Glomerular visceral epithelial cell (primary cell): ENCODE data around the gene ACHE.

ENCODE experiments used
- DNase-seq: peaks from one replicate; pipeline ENCODE4 v3.0.0-alpha.2; 2016; ENCODE audit errors: extremely low spot score

The ACHE gene

DNA sequence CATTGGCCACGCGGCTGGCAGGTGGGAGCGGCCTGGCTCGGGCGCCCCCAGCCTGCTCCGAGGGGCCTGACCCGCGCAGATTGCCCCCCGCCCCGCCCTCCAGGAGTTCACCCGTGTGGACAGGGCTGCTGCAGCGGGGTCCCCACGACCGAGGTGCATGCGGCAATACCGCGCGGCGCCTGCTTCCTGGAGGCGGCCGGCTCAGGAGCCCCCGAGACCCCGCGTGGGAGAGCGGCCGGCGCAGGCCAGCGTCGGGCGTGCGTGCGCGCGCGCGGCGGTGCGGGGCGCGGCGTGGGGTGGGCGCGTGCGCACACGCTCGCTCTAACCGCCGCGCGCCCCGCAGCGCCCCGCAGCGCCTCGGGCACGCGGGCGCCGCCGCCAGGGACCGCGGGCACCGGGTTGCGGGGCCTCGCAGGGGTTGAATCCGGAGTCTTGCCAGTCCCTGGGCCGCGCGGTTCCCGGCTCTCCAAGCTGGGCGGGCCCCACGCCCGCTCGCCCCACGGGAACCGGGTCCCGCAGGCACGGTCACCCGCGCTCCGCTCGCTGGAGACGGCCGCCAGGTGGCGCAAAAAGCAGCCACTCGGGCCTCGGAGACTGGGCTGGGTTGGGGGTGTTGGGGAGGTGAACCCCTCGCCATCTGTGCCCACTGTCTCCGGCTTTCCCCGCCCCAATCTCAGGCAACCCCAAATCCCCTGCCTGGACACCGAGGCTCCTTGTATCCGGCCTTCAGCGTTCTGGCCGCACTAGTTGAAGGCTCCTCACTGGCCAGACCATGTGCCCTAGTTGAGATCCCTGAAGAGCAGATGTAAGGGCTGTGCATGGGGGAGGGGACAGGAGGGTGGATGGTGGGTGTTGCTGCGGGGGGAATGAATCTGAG is 1.3 kb upstream of the ACHE start:
- DNase-seq: no peak

DNA sequence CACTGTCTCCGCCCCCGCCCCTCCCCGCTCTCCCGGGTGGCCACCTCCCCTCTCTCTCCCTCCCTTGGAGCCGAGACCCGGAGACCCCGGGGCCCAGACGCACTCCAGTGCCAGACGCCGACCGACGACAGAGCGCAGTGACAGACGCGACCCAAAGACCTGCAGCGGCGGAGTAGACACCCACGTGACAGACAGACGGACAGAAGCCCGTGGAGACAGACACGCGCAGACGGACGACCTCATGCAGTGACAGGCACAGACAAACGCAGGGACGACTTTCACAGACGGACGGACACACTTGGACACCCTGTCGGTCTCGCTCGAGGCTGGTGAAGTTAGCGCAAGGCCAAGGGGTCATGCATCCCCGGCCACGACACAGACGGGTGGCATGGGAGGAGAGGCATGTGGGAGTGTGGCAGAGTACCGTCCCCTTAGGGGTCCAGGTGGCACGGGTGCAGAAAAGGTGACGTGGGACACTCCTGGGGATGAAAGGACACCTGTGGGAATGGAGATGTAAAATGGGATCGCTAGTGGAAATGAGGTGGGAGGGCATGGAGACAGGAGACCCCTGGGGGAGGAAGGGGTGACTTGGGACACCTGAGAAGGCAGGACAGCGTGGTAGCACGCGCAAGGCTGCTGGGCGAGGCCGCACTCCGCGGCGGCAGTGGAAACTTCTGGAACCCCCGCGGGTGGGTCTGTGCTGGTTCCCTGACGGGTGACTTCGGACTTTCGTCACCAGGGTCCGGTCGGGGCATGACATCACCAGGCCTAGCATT is 456 bp upstream of the ACHE start:
- no peak for DNase-seq

DNA sequence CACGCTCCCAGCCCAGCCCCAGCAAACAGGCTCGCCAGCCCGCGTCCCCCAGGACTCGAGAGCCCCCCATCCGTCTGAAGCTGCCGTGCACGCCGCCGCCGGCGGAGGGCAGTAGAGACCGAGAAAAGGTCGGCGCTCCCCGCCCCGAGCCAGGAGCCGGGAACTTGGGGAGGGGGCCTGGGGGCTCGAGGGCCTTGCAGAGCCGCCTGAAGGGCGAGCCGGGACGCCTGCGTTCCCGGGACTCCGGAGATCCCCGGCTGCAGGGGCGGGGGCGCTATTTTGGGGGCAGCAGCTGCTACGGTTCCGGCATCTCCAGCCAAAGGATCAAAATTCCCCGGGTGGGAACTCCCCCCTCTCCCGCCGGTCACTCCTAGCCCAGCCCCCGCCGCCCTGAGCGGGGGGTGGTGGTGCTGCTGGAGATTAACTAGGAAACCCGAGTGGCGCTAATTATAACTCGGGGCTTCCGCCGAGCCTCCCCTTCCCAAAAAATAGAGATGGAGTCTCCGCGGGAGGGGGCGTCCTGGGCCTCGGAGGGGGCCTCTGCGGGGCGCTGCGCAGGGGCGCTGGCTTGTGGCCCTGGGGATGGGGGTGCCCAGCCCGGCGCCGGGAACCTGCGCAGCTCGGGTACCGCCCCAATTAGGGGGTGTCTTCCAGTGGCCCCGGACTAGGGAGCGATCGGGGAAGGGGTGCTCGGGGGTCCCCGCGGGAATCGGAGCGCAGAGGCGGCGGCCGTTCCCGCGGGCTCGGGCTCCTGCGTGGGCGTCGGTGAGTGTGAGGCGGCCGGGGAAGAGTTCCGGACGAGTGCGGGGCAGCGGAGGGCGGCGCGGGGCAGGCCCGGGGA is 608 bp downstream of the ACHE start:
- peak; percentile 30 for DNase-seq

DNA sequence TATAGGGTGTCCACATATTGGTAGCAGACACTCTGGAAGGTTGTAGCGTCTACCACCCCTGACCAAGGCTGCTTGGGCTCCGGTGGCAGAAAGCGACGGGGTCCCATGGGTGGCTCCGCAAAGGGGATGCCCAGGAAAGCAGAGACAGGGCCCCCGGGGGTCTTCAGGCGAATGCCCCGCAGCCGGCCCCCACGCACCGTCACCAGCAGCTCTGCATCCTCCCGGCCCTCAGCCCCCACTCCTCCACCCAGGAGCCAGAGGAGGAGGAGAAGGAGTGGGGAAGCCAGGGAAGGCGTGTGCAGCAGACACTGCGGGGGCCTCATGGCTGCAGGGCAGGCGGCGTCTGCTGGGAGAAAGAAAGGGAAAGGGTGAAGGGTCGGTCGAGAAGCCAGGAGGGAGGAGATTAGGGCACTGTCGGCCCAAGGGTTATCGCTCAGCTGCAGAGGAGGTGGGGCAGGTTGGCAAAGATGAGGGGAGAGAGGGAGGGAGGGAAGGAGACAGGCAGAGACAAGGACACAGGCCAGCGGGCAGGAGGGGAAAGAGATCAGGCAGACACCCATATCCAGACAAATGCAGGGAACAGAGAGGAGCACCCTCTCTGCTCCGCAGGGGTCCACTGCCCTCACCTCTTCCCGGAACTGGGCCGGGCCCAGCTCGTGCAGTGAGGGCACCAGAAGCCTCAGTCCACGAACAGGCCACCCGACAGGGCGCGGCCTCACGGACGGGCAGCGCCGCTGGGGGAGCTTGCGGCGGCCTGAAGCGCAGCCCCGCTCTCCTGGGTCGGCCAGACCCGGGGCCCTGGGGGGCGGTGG is 1.6 kb downstream of the ACHE start:
- no peak for DNase-seq

DNA sequence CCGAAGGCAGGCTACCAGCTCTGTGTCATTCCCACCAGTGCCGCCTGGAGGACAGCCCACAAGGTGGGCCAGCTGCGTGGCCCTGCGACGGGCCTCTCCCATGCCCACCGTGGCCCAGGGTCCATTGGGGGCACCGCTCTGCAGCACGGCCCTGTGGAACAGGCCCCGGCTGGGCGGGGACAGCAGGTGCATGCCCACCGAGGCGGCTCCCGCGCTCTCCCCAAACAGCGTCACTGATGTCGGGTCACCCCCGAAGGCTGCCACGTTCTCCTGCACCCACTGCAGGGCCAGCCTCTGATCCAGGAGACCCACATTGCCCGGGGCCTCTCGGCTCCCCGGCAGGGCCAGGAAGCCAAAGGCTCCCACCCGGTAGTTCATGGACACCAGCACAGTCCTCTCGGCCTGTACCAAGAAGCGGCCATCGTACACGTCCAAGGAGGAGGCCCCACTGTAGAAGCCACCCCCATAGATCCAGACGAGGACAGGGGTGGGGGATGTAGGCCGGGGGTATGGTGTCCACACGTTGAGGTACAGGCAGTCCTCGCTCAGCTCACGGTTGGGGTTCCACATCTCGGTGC is 2.3 kb downstream of the ACHE start:
- no peak for DNase-seq

DNA sequence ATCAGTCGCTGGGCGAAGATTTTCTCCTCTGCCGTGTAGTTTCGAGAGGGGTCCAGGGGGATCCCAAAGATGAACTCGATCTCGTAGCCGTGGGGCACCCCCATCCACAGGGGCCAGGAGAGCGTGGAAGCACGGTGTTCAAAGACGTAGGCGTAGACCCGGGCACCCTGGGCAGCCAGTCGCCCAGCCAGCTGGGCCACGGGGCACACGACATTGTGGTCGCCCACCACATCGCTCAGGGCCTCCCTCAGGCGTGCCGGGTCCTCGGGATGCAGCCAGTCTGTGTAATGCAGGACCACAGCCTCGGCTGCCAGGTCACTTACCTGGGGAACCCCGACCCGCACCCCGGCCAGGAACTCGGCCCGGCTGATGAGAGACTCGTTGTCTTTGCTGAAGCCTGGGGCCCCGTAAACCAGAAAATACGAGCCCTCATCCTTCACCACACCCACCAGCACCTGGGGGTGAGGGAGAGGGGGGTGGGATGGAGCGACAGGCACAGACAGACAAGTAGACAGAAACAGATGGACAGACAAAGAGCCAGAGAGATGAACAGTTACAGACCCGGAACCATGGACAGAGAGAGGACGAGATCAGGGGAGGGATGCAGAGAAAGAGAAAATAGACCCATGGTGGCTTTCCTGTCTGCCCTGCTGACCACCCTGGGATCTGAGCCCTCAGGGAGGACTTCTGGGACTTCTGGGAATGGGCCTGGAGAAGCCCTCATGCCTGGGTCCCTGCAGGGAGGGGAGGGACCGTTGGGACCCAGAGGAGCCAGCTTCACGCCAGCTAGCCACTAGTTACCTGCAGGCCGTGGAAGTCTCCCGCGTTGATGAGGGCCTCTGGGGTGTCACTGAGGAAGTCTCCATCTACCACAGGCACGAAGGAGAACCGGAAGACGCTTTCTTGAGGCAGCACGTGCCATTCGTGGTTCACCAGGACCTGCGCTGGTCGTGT is 3.0 kb downstream of the ACHE start:
- no peak for DNase-seq

DNA sequence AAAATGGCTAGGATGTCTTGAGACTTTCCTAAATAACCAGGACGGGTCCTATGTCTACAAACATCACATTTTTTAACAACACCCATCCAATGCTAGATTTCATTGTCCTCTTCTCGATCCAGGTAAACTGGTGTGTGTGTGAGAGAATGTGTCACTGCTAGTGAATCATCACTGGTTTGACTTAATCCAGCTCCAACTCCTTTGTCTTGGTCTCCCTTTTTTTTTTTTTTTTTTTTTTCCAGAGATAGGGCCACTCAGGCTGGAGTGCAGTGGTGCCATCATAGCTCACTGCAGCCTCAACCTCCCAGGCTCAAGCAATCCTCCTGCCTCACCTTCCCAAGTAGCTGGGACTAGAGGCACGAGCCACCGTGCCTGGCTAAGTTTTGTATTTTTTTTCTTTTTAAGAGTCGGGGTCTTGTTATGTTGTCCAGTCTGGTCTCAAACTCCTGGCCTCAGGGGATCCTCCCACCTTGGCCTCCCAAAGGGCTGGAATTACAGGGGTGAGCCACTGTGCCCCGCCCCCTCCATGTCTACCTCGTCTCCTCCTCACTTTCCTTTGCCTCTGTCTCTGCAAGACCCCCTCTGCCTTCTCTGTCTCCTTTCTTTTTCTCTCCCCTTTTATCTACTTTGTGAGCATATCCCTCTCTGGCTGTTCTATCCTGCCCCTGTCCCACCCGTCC is 4.0 kb downstream of the ACHE start:
- no peak for DNase-seq

DNA sequence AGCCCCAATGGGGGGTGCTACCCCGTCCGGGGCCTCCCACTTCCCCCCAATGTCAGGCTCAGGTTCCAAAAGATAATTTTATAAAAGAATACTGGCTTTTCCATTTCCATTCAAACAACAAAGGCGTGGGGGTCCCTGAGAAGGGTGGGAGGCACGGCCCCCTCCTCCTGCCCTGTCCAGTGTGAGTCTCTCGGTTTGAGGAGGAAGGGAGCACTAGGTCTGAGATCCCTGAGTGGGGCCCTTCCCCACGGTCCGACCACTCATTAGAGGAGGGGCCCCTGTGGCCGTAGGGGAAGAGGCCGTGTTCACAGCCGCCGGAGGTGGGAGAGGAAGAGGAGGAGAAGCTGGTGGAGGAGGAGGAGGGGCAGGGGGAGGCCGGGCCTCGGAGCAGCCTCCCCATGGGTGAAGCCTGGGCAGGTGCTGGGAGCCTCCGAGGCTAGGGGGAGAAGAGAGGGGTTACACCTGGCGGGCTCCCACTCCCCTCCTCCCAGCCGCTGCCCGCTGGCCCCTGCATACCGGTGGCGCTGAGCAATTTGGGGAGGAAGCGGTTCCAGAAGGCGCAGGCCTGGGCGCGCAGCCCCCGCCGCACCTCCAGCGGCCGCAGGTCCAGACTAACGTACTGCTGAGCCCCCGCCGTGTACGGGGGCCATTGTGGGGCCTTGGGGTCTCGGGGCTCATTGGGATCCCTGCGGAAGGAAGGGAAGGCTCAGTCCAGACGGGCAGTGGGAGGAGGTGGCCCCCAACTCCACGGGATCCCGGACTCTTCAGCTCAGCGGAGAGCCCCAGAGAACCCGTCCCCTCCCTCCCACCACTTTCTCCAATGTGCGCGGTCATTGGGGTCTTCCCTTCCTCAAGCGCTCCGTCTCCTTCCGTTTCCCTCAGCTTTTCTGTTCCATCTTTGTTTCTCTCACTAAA is 4.8 kb downstream of the ACHE start:
- no peak for DNase-seq

DNA sequence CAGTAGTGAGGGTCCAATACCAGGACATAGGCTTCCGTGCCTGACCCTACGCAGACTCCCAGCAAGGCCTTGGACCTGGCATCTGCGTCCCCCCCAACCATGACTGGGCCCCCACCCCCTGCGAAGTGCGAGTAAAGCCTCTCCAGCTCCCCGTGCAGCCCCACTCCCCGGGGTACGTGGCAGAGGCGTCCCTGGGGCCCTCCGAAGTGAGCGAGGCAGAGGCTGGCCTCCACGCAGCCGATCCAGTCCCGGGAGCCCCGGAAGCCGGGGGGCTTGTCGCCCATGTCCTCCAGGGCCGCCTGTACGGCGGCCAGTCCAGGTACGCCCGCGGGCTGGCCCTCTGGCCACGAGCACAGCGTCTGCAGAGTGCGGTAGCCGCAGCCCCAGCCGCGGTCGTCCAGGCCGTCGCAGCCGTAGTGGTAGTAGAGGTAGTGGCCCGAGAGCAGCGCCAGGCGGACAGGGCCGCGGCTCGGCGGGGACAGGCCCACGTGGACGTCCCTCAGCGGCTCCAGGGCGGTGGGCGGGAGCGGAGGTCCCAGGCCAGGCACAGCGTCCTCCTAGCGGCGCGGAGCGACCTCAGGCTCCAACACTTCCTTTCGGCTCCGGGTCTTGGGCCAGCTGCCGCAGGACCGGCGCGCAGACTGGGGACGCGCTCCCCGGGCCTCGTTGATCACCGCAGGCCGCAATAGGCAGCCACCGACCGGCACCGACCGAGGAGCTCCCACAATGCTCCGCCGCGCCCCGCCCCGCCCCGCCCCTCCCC is 6.5 kb downstream of the ACHE start, which contains the start of gene UFSP1:
TSS of gene UFSP1 (minus strand) at position 728 of the 763 bp plus-strand sequence. CDS start at position 284, 444 bp downstream.
- DNase-seq: no peak

DNA sequence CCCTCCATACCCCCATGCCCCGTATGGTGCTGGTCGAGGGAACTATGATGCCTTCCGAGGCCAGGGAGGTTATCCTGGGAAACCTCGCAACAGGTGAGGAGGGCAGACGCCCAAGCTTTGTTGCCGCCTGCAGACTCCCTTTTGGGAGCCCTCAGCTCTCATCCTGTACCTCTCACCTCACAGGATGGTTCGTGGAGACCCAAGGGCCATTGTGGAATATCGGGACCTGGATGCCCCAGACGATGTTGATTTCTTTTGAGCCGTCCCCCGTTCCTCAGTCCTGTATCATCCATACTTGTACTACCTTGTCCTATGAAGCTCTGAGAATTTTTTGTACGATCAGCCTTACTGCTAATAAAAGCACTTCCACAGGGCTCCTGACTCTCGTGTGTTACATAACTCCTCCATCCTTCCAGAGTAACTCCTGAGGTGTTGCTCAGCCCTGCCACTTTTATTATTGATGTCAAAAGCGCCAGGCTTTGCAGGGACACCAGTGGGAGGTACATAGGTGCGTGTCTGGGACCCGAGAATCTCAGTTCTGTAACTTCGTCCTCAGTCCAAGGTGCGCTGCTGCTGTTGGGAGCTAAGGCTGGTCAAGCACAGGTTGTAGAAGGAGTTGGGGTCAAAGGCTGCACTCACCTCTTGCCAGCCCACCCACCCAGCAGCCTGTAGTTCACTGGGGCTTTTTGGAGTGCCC is 7.2 kb downstream of the ACHE start:
- DNase-seq: no peak

DNA sequence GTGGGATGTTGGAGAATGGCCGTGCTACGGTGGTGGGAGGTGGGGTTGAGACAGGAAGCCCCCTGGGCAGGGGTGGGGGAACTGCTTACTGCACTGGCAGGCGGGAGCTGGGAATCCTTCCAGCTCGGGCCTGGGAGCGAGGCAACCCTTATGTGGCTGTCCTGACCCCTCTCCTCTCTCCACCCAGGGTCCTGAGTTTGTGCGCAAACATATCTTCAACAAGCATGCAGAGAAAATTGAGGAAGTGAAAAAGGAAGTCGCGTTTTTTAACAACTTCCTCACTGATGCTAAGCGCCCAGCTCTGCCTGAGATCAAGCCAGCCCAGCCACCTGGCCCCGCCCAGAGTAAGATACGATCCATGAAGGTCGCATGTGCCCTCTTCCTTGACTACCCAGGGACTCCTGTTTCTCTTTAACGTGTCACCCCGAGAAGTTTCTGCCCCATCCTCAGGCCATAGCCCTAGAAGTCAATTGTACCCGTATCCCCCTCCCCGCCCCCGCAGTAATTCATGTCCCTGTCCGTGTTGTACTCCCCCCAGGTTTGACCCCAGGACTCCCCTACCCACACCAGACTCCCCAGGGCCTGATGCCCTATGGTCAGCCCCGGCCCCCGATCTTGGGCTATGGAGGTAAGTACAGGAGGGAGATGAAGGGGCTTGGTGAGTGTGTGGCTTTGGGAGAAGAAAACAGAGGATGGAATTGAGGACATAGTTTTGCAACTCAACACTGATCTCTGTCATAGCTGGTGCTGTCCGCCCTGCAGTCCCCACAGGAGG is 8.0 kb downstream of the ACHE start:
- no peak for DNase-seq

DNA sequence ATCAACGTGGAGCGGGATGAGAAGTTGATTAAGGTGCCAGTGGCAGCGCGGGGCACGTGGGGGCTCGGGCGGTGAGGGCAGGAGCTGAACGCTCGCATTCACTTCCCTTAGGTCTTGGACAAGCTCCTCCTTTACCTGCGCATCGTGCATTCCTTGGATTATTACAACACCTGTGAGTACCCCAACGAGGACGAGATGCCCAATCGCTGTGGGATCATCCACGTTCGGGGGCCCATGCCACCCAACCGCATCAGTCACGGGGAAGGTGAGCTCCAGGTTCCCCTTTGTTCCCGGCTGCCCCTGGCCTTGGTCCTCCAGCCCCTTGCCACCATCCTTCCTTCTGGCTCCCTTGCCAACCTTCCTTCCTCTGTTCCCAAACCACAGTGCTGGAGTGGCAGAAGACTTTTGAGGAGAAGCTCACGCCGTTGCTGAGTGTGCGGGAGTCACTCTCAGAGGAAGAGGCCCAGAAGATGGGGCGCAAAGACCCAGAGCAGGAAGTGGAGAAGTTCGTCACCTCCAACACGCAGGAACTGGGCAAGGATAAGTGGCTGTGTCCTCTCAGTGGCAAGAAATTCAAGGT is 8.7 kb downstream of the ACHE start:
- no peak for DNase-seq

DNA sequence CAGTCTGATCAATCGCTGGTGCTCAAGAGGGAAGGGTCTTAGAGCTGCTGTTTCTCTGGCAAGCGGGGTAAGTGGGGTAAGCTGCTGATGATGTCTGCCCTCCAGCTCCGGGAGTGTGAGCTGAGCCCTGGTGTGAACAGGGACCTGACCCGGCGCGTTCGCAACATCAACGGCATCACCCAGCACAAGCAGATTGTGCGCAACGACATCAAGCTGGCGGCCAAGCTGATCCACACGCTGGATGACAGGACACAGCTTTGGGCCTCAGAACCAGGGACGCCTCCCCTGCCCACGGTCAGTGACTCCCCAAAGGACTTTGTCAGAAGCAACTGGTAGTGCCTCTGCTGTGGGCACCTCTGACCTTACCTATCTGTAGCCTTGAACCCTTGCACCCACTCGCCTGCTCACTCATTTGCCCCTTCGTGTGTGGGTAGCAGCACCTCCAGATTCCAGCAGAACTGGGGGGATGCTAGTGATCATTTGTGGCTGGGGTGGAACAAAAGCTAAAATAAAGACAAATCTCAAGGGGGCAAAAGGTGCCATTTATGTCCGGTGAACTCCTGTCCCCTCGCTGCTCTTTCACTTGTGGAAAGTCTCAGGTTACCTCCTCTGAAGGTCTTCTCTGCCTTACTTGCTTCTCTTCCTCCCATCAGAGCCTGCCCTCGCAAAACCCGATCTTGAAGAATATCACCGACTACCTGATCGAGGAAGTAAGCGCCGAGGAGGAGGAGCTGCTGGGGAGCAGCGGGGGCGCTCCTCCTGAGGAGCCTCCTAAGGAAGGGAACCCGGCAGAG is 9.3 kb downstream of the ACHE start:
- no peak for DNase-seq

DNA sequence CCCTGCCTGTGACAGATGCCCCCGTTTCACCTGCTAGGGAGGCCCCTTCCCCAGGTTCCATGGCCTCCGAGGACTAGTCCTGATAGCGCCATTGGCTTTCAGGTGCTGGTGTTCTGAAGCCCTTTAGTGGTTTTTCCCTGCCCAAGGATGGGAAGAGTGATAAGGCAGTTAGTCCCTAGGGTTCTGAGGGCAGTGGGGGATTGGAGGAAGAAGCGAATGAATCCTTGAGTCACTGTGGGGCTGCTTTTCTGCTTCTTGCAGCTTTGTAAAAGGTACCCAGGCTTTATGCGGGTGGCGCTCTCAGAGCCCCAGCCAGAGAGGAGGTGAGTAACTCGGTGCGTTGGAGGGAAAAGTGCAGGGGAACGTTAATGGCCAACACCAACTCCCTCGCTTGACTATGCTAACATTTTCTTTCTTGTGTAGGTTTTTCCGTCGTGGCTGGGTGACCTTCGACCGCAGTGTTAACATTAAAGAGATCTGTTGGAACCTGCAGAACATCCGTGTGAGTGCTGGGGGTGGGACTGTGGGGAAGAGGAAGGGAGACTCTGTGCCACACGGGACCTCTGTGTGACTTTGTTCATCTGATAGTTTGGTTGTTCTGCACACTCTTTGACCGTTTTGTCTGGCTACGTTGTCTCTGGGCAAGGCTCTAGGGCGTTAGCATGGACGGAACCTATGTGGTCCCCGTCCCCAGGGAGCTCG is 10.1 kb downstream of the ACHE start:
- no peak for DNase-seq
